Type B pancreatic cell (in vitro differentiated cells): ENCODE data around the gene C9orf50. TPM values are rescaled to one million over a fixed set of nuclear protein-coding genes. Genes with fewer than 3 reads are reported as not detected.

ENCODE experiments used
- DNase-seq: peaks from one replicate; pipeline ENCODE4 v3.0.0; 2021; ENCODE audit warnings: mixed read lengths; ENCODE audit not compliant: unreplicated experiment; ENCODE audit errors: extremely low spot score
- H3K27ac Mint-ChIP-seq: 2 replicates; pipeline ENCODE4 v1.8.0; 2021; ENCODE audit warnings: mild to moderate bottlenecking, mixed read lengths
- H3K27me3 Mint-ChIP-seq: 2 replicates; pipeline ENCODE4 v1.8.0; 2021; ENCODE audit warnings: mixed read lengths
- H3K36me3 Mint-ChIP-seq: 2 replicates; pipeline ENCODE4 v1.8.0; 2021; ENCODE audit warnings: mixed read lengths
- H3K4me1 Mint-ChIP-seq: one replicate; pipeline ENCODE4 v1.8.0; 2021; ENCODE audit warnings: mixed read lengths; ENCODE audit not compliant: unreplicated experiment
- H3K4me3 Mint-ChIP-seq: 2 replicates; pipeline ENCODE4 v1.8.0; 2021; ENCODE audit warnings: mild to moderate bottlenecking, mixed read lengths
- H3K9me3 Mint-ChIP-seq: 2 replicates; pipeline ENCODE4 v1.8.0; 2021; ENCODE audit warnings: mixed read lengths
- total RNA-seq: library from RNA; stranded (reverse); gene quantifications from 2 replicates; pipeline ENCODE4 v1.2.1, GENCODE V29; 2021; ENCODE audit warnings: low replicate concordance
- TF ChIP-seq, protein P1 (sequence below): fragments of 200-600 bp; sonication (generic); conservative IDR thresholded peaks from 2 replicates; pipeline ENCODE4 v1.5.0; 2021; ENCODE audit warnings: antibody characterized with exemption, mild to moderate bottlenecking

The C9orf50 gene
- total RNA-seq, 1 donor from 2014 or later: not detected

DNA sequence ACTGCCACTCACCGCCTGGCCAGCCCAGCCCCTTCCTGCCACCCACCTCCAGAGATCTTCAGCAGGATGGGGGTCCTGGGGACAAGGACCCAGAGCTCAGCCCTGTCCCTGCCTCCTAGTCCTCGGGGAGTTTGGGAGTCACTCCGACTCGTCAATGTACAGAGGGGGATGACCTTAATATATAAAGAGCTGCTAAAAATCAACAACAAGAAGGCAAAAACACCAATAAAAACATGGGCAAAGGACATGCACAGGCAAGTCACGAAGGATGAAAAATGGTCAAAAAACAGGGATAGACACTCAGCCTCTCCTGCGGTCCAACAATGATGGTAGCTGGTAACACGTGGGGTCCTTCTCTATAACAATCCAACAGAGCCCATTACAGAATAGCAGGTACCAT is 25.8 kb upstream of the C9orf50 start:
- Mint-ChIP-seq H3K4me3 (no peak overlapping the region), H3K27me3 (peaks cover 3% of the 10 kb centered on the region), H3K4me1 (peaks cover 24% of the 10 kb centered on the region), H3K9me3 (no peaks in the 10 kb centered on the region), H3K27ac (no peak overlapping the region), H3K36me3 (no peaks in the 10 kb centered on the region)
- TF ChIP-seq, protein P1, sequence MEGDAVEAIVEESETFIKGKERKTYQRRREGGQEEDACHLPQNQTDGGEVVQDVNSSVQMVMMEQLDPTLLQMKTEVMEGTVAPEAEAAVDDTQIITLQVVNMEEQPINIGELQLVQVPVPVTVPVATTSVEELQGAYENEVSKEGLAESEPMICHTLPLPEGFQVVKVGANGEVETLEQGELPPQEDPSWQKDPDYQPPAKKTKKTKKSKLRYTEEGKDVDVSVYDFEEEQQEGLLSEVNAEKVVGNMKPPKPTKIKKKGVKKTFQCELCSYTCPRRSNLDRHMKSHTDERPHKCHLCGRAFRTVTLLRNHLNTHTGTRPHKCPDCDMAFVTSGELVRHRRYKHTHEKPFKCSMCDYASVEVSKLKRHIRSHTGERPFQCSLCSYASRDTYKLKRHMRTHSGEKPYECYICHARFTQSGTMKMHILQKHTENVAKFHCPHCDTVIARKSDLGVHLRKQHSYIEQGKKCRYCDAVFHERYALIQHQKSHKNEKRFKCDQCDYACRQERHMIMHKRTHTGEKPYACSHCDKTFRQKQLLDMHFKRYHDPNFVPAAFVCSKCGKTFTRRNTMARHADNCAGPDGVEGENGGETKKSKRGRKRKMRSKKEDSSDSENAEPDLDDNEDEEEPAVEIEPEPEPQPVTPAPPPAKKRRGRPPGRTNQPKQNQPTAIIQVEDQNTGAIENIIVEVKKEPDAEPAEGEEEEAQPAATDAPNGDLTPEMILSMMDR: no peak
- no peak for DNase-seq

DNA sequence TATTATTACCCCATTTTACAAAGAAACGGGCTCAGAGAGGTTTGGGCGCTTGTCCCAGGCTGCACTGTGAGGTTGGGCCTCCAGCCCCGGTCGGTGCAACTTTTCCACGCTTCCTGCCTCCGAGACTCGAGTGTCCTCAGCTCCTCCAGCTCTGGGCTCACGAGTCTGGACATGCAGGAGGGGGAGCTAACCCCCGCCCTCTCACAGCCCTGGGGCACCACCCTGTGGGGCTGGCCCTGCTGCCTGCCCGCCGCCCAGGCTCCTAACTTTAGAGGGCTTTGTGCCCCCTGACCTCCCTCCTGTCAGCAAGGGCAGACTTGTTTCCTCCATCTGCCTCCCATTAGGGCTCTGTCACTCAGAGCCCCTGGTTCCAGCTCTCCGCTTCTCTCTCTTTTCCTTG is 25.4 kb upstream of the C9orf50 start:
- H3K9me3 Mint-ChIP-seq: no peaks in the 10 kb centered on the region
- DNase-seq: no peak
- H3K4me1 Mint-ChIP-seq: peaks cover 22% of the 10 kb centered on the region
- H3K27ac Mint-ChIP-seq: no peak overlapping the region
- no peaks in the 10 kb centered on the region for H3K36me3 Mint-ChIP-seq
- H3K27me3 Mint-ChIP-seq: peaks cover 3% of the 10 kb centered on the region
- H3K4me3 Mint-ChIP-seq: no peak overlapping the region
- TF ChIP-seq, protein P1: no peak

- no peak overlapping the region for H3K27ac Mint-ChIP-seq
- no peaks in the 10 kb centered on the region for H3K36me3 Mint-ChIP-seq
- no peak for DNase-seq
- peaks cover 3% of the 10 kb centered on the region for H3K27me3 Mint-ChIP-seq
- TF ChIP-seq, protein P1: no peak
- peaks cover 22% of the 10 kb centered on the region for H3K4me1 Mint-ChIP-seq
- no peak overlapping the region for H3K4me3 Mint-ChIP-seq
- H3K9me3 Mint-ChIP-seq: no peaks in the 10 kb centered on the region
Measured at GRCh38 chr9:129644902-129645301, 24.0 kb upstream of the C9orf50 start.

DNA sequence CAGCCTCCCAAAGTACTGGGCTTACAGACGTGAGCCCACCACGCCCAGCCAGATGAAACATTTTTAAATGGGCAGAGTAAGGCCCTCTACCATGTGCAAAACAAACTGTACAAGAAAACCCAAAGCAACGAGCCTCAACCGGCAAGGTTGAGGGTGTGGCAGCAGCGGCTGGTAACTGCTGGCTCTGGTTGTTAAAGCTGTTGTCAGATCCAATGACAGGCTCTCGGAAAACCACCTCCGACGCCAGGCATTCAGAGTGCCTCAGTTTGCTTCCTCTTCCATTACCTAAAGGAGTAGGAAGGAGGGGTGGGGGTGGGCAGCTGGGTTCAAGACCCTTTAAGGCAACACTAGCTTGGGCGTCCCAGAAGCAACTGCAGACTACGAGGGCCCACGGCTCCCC is 23.5 kb upstream of the C9orf50 start:
- Mint-ChIP-seq H3K27me3 (peaks cover 3% of the 10 kb centered on the region), H3K4me1 (peaks cover 16% of the 10 kb centered on the region), H3K4me3 (no peak overlapping the region), H3K27ac (no peak overlapping the region), H3K36me3 (no peaks in the 10 kb centered on the region), H3K9me3 (no peaks in the 10 kb centered on the region)
- DNase-seq: no peak
- TF ChIP-seq, protein P1: no peak

DNA sequence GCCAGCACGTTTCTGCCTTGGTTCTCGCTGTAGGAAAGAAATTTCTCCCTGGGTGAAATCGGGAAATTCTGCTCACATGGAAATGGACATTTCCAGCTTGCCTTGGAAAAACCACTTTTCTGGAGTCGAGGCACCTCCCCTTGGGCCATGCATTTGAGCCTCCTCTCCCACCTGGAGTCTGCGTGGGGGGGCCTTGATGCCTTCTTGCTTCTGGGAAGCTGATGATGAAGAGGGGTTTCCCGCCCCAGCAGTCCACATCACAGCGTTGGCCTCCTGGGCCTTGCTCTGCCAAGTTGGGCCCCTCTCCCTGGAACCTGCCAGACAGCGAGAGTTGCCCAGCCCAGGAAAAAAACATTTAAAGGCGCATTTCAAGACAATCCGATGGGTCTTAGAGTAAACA is 22.8 kb upstream of the C9orf50 start:
- peaks cover 15% of the 10 kb centered on the region for H3K4me1 Mint-ChIP-seq
- peaks cover 3% of the 10 kb centered on the region for H3K27me3 Mint-ChIP-seq
- peak overlapping the region; percentile 34 for H3K4me3 Mint-ChIP-seq
- no peak overlapping the region for H3K27ac Mint-ChIP-seq
- TF ChIP-seq, protein P1: no peak
- H3K9me3 Mint-ChIP-seq: no peaks in the 10 kb centered on the region
- H3K36me3 Mint-ChIP-seq: no peaks in the 10 kb centered on the region
- no peak for DNase-seq
